ENCODE data around the gene PRR7.

The PRR7 gene

GRCh38 chr5:177501874-177502678 is 55.5 kb downstream of the PRR7 start:
- no peak for DNase-seq

- no peak for DNase-seq
These were observed 56.3 kb downstream of the PRR7 start for GRCh38 chr5:177502886-177503285.

DNA sequence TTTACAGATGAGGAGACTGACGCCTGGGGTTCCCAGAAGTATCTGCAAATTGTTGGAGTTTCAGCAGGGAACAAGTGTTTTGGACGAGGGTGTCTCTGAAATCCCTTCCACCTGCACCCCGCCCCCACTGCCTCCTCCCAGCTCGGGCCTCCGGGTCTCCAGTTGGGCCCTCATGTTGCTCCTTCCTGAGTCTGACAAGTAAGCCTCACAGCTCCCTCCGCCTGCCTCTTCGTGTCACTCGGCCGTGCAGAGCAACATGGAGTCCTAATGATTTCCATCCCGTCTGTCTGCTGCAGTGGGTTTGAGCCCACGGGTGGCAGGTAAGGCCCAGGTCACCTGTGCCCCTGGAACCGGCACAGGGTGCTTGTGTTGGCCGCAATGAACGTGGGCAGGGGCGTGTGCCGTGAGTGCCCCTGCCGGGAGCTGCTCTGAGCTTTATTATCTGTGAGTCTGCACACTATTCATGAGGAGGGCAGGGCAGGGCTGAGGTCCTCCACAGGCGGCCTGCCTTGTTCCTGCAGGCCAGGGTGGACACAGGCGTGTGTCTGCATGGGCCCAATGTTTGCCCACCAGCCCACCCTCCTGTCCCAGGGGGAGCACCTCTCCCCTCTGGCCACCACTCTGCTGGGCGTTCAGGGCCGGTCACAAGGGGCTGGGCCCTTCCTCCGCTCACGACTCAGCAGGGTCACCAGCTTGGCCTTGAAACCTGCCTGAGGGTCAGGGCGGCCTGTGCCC is 56.9 kb downstream of the PRR7 start:
- no peak for DNase-seq

DNA sequence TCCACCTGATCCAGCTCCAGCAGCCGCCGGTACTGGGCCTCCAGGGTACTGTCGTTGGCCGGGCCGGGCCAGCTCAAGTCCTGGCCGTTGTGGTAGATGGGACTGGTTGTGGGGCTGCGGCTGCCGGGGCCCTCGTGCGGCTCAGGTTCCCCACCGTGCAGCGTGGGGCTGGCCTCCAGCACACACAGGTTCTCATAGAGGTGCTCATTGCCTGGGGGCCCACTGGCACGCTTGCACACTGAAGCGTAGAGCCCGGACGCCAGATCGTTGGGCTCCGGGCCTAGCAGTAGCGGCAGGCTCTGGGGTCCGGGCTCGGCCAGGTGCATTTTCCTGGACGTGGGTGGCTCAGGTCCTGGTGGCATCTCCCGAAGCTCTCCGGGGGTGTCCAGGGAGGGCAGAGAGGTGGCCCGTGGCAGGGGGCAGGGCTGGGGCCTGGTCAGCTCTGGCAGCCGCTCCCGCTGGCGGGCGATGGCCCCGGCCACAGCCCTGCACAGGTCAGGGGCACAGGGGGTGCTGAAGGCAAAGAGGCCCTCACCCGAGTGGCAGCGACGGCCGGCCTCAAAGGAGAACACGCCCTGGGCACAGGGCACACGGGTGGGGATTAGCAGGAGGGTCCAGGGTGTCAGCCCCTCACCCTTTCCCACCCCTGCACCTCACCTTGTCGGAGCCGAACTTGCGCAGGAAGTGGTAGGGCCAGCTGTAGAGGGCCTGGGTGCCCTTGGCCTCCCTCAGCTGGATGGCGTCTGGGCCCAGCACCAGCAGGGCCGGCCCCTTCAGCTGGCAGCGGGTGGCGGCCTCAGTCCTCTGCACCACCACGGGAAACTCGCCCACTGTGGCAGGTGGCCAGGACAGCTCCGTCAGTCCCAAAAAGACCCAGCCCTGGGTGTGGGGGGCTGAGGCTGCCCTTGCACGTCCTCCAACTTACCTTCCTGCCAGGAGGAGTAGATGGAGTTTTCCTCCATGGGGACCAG is 57.8 kb downstream of the PRR7 start:
- DNase-seq = no peak

- DNase-seq = no peak
These were observed 58.5 kb downstream of the PRR7 start for GRCh38 chr5:177505075-177505474.

All from bone marrow (tissue), 2 donors.